ENCODE data around the gene C17orf113. TPM values are rescaled to one million over a fixed set of nuclear protein-coding genes. Genes with fewer than 3 reads are reported as not detected.

The C17orf113 gene
- total RNA-seq, 1 experiment from 2014 or later: 0.74 TPM

DNA sequence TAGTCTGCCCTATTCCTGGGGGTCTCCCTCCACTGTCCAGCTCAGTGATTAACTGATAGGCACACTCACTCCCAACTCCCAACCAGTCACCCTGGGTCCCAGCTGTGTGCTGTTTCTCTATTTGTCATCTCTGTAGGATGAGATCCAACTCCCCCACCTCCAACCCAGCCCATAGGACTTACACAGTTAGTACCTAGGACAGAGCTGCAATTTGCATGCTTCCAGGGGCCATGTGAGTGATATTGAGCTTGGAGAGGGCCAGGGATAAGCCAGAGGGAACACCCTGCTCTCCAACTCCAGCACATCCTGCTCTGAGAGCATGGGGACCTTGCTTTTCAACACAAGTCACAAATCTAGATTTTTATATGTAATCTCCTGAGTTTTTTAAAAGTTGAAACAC is 8.8 kb downstream of the C17orf113 start:
- DNase-seq (ENCODE audit: low read depth, low spot score) (no peak), ATAC-seq (no peak)
- Histone ChIP-seq H3K27me3 (ENCODE audit: control insufficient read depth, insufficient read depth, low read length) (no peaks in the 10 kb centered on the region), H3K4me3 (ENCODE audit: low read depth in 2 of 2, low read length in 2 of 2) (no peak overlapping the region), H3K27ac (ENCODE audit: low read length) (no peak overlapping the region), H3K4me1 (ENCODE audit: control insufficient read depth, insufficient read depth, low read length) (no peaks in the 10 kb centered on the region), H3K9me3 (ENCODE audit: control insufficient read depth, insufficient read depth, low read depth, low read length) (no peaks in the 10 kb centered on the region), H3K36me3 (ENCODE audit: control insufficient read depth, insufficient read depth, low read length) (no peaks in the 10 kb centered on the region)
- TF ChIP-seq, protein P1, sequence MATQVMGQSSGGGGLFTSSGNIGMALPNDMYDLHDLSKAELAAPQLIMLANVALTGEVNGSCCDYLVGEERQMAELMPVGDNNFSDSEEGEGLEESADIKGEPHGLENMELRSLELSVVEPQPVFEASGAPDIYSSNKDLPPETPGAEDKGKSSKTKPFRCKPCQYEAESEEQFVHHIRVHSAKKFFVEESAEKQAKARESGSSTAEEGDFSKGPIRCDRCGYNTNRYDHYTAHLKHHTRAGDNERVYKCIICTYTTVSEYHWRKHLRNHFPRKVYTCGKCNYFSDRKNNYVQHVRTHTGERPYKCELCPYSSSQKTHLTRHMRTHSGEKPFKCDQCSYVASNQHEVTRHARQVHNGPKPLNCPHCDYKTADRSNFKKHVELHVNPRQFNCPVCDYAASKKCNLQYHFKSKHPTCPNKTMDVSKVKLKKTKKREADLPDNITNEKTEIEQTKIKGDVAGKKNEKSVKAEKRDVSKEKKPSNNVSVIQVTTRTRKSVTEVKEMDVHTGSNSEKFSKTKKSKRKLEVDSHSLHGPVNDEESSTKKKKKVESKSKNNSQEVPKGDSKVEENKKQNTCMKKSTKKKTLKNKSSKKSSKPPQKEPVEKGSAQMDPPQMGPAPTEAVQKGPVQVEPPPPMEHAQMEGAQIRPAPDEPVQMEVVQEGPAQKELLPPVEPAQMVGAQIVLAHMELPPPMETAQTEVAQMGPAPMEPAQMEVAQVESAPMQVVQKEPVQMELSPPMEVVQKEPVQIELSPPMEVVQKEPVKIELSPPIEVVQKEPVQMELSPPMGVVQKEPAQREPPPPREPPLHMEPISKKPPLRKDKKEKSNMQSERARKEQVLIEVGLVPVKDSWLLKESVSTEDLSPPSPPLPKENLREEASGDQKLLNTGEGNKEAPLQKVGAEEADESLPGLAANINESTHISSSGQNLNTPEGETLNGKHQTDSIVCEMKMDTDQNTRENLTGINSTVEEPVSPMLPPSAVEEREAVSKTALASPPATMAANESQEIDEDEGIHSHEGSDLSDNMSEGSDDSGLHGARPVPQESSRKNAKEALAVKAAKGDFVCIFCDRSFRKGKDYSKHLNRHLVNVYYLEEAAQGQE (IDR thresholded peaks at IDR 0.05; ENCODE audit: insufficient read depth in 1 of 2, low read depth in 2 of 2, low read length in 1 of 2): no peak; a peak in 1 of 4 replicates
- no peak for TF ChIP-seq SIN3A (IDR thresholded peaks at IDR 0.05; ENCODE audit: borderline replicate concordance, insufficient read depth, low read depth, low read length)
- no peak for TF ChIP-seq TCF7L2 (IDR thresholded peaks at IDR 0.05; ENCODE audit: low read depth, low read length)
- TF ChIP-seq CTCF (IDR thresholded peaks at IDR 0.05): no peak
- TF ChIP-seq POLR2AphosphoS5 (IDR thresholded peaks at IDR 0.05; ENCODE audit: low read depth, low read length): no peak
- in situ Hi-C loops (cut with HindIII; ENCODE audit: low pct_unique_long_range_greater_than_20kb, low sequenced_read_pairs) (no loop called here), intact Hi-C loops (cut with micrococcal nuclease; ENCODE audit: unreplicated experiment) (no loop called here)
- BruUV-seq (replicated peaks): no TSS peak
- ChIA-PET POLR2A (no interaction called here), CTCF (no interaction called here)

DNA sequence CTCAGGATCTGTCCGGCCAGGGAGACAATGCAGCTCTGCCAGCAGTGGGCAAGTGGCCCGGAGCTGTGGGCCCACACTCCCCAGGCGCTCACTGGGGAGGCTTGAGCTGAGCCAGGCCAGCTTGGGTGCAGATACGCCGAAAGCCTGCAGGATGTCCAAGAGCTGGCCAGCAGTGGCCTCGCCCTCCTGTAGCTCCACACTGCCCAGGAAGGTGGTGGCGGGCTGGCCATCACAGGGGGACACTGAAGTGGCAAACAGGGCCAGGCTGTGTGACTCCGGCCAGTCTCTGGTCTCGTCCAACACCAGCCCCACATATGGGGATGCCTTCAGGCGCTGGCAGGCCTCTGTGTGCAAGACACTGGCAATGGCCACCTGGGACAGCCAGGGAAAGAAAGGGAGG is 9.6 kb downstream of the C17orf113 start:
- Histone ChIP-seq H3K27ac (ENCODE audit: low read length) (no peak overlapping the region), H3K4me3 (ENCODE audit: low read depth in 2 of 2, low read length in 2 of 2) (no peak overlapping the region), H3K4me1 (ENCODE audit: control insufficient read depth, insufficient read depth, low read length) (no peaks in the 10 kb centered on the region), H3K36me3 (ENCODE audit: control insufficient read depth, insufficient read depth, low read length) (no peaks in the 10 kb centered on the region), H3K9me3 (ENCODE audit: control insufficient read depth, insufficient read depth, low read depth, low read length) (no peaks in the 10 kb centered on the region), H3K27me3 (ENCODE audit: control insufficient read depth, insufficient read depth, low read length) (no peaks in the 10 kb centered on the region)
- POLR2A ChIA-PET: interaction anchor here (0.6 kb wide), 1 partner anchor 43 kb away, joined by 3 read pairs; no protein-coding TSS in a partner anchor
- no TSS peak for BruUV-seq (replicated peaks)
- TF ChIP-seq, protein P1 (IDR thresholded peaks at IDR 0.05; ENCODE audit: insufficient read depth in 1 of 2, low read depth in 2 of 2, low read length in 1 of 2): no peak
- TF ChIP-seq CTCF (IDR thresholded peaks at IDR 0.05) (no peak), POLR2AphosphoS5 (IDR thresholded peaks at IDR 0.05; ENCODE audit: low read depth, low read length) (no peak), SIN3A (IDR thresholded peaks at IDR 0.05; ENCODE audit: borderline replicate concordance, insufficient read depth, low read depth, low read length) (no peak), TCF7L2 (IDR thresholded peaks at IDR 0.05; ENCODE audit: low read depth, low read length) (no peak)
- DNase-seq (ENCODE audit: low read depth, low spot score) (no peak), ATAC-seq (no peak)
- CTCF ChIA-PET: no interaction called here
- intact Hi-C loops (cut with micrococcal nuclease; ENCODE audit: unreplicated experiment) (no loop called here), in situ Hi-C loops (cut with HindIII; ENCODE audit: low pct_unique_long_range_greater_than_20kb, low sequenced_read_pairs) (no loop called here)

Measured in Panc1 (cell line).